Esophagus (tissue), 2 donors: Measurements from ENCODE around the gene EGLN3. TPM values are rescaled to one million over a fixed set of nuclear protein-coding genes. Genes with fewer than 3 reads are reported as not detected.

ENCODE experiments used
- H3K27ac ChIP-seq, 2 donors: one replicate each; pipeline ENCODE4 v1.5.1; 2013; ENCODE audit warnings: low read depth in 2 of 2, mild to moderate bottlenecking in 2 of 2, inconsistent platforms in 1 of 2, low read length in 1 of 2, moderate library complexity in 1 of 2
- H3K27me3 ChIP-seq, 2 donors: one replicate each; pipeline ENCODE4 v1.6.1; 2013; ENCODE audit warnings: low read length in 2 of 2, control low read depth in 1 of 2, mild to moderate bottlenecking in 1 of 2; ENCODE audit not compliant: insufficient read depth in 2 of 2, control insufficient read depth in 1 of 2
- H3K36me3 ChIP-seq, 2 donors: one replicate each; pipeline ENCODE4 v1.6.1; 2013; ENCODE audit warnings: low read length in 1 of 2; ENCODE audit not compliant: control insufficient read depth in 2 of 2, insufficient read depth in 2 of 2
- H3K4me1 ChIP-seq, 2 donors: one replicate each; pipeline ENCODE4 v1.6.1; 2013; ENCODE audit warnings: low read length in 1 of 2; ENCODE audit not compliant: control insufficient read depth in 2 of 2, insufficient read depth in 2 of 2
- H3K4me3 ChIP-seq, 2 donors: one replicate each; pipeline ENCODE4 v1.5.1; 2013; ENCODE audit warnings: low read length in 2 of 2, mild to moderate bottlenecking in 2 of 2, low read depth in 1 of 2, moderate library complexity in 1 of 2
- H3K9me3 ChIP-seq, 2 donors: one replicate each; pipeline ENCODE4 v1.6.1; 2013; ENCODE audit warnings: mild to moderate bottlenecking in 2 of 2, low read depth in 1 of 2, low read length in 1 of 2, moderate library complexity in 1 of 2; ENCODE audit not compliant: control insufficient read depth in 2 of 2, insufficient read depth in 1 of 2
- WGBS, 2 donors: extraction: QIAGEN DNeasy Blood & Tissue Kit; methylation state at CpG; one replicate each; pipeline ENCODE4 v1.1.7; 2013; 5-methylcytosine and 5-hydroxymethylcytosine counted together
- polyA plus RNA-seq, 2 donors: library from polyadenylated mRNA; stranded (reverse); fragments of 200-250 nt; gene quantifications; one replicate each; pipeline ENCODE4 v1.2.3, GENCODE V29; 2013
- donor health status: healthy with polysubstance abuse.
- donor health status: Bipolar disorder and iron deficiency.

The EGLN3 gene
- polyA plus RNA-seq, 2 donors, result 18.2 to 41.1 TPM

GRCh38 chr14:33897878-33898535 is 52.9 kb downstream of the EGLN3 start:
- no peak overlapping the region for H3K4me3 ChIP-seq
- H3K9me3 ChIP-seq, result no peaks in the 10 kb centered on the region
- no peaks in the 10 kb centered on the region for H3K4me1 ChIP-seq
- H3K27me3 ChIP-seq, result no peaks in the 10 kb centered on the region
- H3K27ac ChIP-seq, result no peak overlapping the region
- WGBS, 2 donors, result 33 to 42% methylated on average over 3 of the region's 3 CpGs
- no peaks in the 10 kb centered on the region for H3K36me3 ChIP-seq

- Histone ChIP-seq H3K4me3 (no peak overlapping the region), H3K27ac (no peak overlapping the region)
Measured at GRCh38 chr14:33897382-33897781, 53.5 kb downstream of the EGLN3 start.

GRCh38 chr14:33894339-33894738 is 56.5 kb downstream of the EGLN3 start:
- no peak overlapping the region for H3K27ac ChIP-seq
- 97 to 100% methylated on average over 1 of the region's 1 CpG for WGBS, 2 donors
- H3K4me1 ChIP-seq, result no peaks in the 10 kb centered on the region
- no peaks in the 10 kb centered on the region for H3K27me3 ChIP-seq
- H3K4me3 ChIP-seq, result no peak overlapping the region
- H3K9me3 ChIP-seq, result no peaks in the 10 kb centered on the region
- H3K36me3 ChIP-seq, result no peaks in the 10 kb centered on the region

More at GRCh38 chr14:33897382-33897781, 53.5 kb downstream of the EGLN3 start:
- WGBS, 2 donors, result 87 to 88% methylated on average over 2 of the region's 2 CpGs
- no peaks in the 10 kb centered on the region for H3K27me3 ChIP-seq
- no peaks in the 10 kb centered on the region for H3K36me3 ChIP-seq
- H3K4me1 ChIP-seq, result no peaks in the 10 kb centered on the region
- no peaks in the 10 kb centered on the region for H3K9me3 ChIP-seq

GRCh38 chr14:33891700-33892099 is 59.2 kb downstream of the EGLN3 start:
- Histone ChIP-seq H3K4me3 (no peak overlapping the region), H3K27me3 (no peaks in the 10 kb centered on the region), H3K36me3 (no peaks in the 10 kb centered on the region), H3K9me3 (no peaks in the 10 kb centered on the region), H3K27ac (no peak overlapping the region), H3K4me1 (no peaks in the 10 kb centered on the region)
- 44 to 59% methylated on average over 1 of the region's 1 CpG for WGBS, 2 donors

GRCh38 chr14:33884916-33885315 is 66.0 kb downstream of the EGLN3 start:
- no peak overlapping the region for H3K4me3 ChIP-seq
- H3K27me3 ChIP-seq, result no peaks in the 10 kb centered on the region
- H3K36me3 ChIP-seq, result no peaks in the 10 kb centered on the region
- no peak overlapping the region for H3K27ac ChIP-seq
- H3K4me1 ChIP-seq, result no peaks in the 10 kb centered on the region
- WGBS, 2 donors, result 89 to 90% methylated on average over 2 of the region's 2 CpGs
- peaks cover 0 to 2% of the 10 kb centered on the region in 2 donors for H3K9me3 ChIP-seq

GRCh38 chr14:33880330-33880729 is 70.5 kb downstream of the EGLN3 start:
- Histone ChIP-seq H3K36me3 (no peaks in the 10 kb centered on the region), H3K9me3 (no peaks in the 10 kb centered on the region), H3K4me3 (no peak overlapping the region), H3K27ac (no peak overlapping the region), H3K4me1 (no peaks in the 10 kb centered on the region), H3K27me3 (no peaks in the 10 kb centered on the region)
- WGBS, 2 donors, result 86 to 88% methylated on average over 1 of the region's 1 CpG

GRCh38 chr14:33879684-33880286 is 71.1 kb downstream of the EGLN3 start:
- peaks cover 0 to 2% of the 10 kb centered on the region in 2 donors for H3K9me3 ChIP-seq
- 86 to 88% methylated on average over 3 of the region's 3 CpGs for WGBS, 2 donors
- H3K36me3 ChIP-seq, result no peaks in the 10 kb centered on the region
- H3K27me3 ChIP-seq, result no peaks in the 10 kb centered on the region
- H3K27ac ChIP-seq, result no peak overlapping the region
- H3K4me1 ChIP-seq, result no peaks in the 10 kb centered on the region
- no peak overlapping the region for H3K4me3 ChIP-seq

- Histone ChIP-seq H3K27ac (no peak overlapping the region), H3K27me3 (no peaks in the 10 kb centered on the region), H3K36me3 (no peaks in the 10 kb centered on the region), H3K4me3 (no peak overlapping the region), H3K4me1 (no peaks in the 10 kb centered on the region), H3K9me3 (peaks cover 0 to 2% of the 10 kb centered on the region in 2 donors)
- WGBS, 2 donors, result 94 to 96% methylated on average over 2 of the region's 2 CpGs
Measured at GRCh38 chr14:33876274-33876673, 74.6 kb downstream of the EGLN3 start.
